Hematopoietic multipotent progenitor cell (in vitro differentiated cells): Measurements from ENCODE around the gene WSCD2. TPM values are rescaled to one million over a fixed set of nuclear protein-coding genes. Genes with fewer than 3 reads are reported as not detected.
"Not testable (repeated sequence)": the region's sequence is repeated elsewhere in the genome, so short reads cannot be mapped to it uniquely, and the experiment has no call there.

Source experiments
- DNase-seq, 3 donors: peaks; one replicate each; pipeline ENCODE4 v3.0.0-alpha.2; 2011 to 2015; ENCODE audit warnings: low read depth in 2 of 3, low spot score in 2 of 3
- total RNA-seq: library from RNA; depleted of rRNA; stranded (reverse); fragments of >200 nt; gene quantifications from one replicate; pipeline ENCODE4 v1.2.3, GENCODE V29; 2012

WSCD2 gene
- total RNA-seq, 1 donor, result 0.27 TPM

DNA sequence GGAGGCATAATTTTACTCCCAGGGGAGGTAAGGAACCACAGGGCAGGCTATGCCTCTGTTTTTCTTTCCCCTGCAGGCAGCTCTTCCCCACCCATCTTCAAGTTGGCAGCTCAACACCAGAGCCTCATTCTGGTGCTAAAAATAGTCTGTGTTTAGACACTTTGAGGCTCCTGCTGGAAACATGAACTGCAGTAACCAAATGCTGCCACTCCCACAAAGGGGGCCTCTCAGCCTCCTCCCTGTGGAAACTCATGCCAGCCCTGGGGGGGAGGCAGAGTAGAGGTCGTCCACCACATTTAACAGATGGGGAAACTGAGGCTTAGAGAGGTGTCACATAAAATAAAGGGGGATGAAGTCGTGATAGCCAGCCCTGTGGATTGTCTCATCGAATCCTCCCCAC is 61.4 kb downstream of the WSCD2 start:
- DNase-seq, result no peak

- no peak for DNase-seq
Observed at GRCh38 chr12:108191086-108191485, 62.0 kb downstream of the WSCD2 start.

DNA sequence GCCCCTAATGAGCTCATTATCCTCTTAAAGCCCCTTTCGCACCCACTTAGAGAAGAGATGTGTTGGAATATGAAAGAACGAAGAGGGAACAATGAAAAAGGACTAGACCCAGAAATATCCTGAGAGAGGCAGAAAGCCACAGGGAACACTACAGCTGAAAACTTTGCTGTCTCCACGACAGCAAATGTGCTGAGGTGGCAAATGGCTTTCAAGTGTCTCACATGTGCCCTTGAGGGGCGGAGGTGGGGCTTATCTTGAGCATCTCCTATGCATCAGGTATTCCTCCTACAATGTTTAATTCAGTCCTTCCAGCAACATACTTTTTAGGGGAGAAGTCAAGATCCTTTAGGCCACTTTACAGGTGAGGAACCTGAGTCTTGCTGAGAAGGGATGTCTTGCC is 62.9 kb downstream of the WSCD2 start:
- no peak for DNase-seq

- no peak for DNase-seq
Observed at GRCh38 chr12:108193493-108193892, 64.4 kb downstream of the WSCD2 start.

DNA sequence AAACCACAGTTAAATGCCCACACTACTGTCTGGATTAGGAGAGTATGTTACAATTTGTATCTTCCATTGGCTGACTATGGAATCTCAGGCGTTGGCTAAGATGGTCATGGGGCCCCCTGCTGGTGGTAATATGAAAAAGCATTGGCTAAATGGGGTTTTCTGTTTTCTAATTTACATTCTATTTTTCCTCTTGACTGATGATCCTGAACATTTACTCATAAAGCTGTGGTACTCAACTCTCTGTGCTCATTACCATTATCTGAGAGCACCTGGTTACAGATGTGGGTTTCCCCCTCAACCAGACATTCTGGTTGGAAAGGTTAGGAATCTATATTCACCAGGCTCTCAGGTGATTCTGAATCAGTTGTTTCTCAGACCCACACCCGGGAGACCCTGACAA is 64.8 kb downstream of the WSCD2 start:
- peak in 2 of 3 donors; percentile 27 to 58 for DNase-seq

- DNase-seq, result no peak
Observed at GRCh38 chr12:108194585-108194984, 65.5 kb downstream of the WSCD2 start.

- no peak for DNase-seq
Observed at GRCh38 chr12:108196319-108196718, 67.2 kb downstream of the WSCD2 start.

GRCh38 chr12:108196921-108197320 is 67.8 kb downstream of the WSCD2 start:
- no peak for DNase-seq

GRCh38 chr12:108198043-108198442 is 69.0 kb downstream of the WSCD2 start:
- no peak for DNase-seq

- no peak for DNase-seq
Observed at GRCh38 chr12:108199106-108199505, 70.0 kb downstream of the WSCD2 start.

DNA sequence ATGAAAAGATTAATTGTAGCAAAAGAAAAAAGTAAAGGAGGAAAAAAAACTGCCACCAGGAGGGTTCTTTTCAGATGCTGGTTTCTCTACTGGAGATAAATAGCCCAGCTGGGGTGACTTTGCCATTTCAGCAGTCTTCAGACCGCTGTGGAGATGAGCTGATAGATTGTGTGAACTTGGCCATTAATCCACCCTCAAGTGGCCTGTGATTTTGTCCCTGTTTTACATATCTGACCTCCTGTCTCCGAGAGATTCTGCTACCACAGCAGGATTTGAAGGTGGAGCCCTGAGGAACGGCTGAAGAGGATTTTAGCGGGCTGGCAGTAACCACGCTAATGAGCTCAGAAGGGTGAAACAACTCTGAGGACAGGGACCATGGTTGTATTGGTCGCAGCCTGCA is 72.7 kb downstream of the WSCD2 start:
- DNase-seq, result no peak

DNA sequence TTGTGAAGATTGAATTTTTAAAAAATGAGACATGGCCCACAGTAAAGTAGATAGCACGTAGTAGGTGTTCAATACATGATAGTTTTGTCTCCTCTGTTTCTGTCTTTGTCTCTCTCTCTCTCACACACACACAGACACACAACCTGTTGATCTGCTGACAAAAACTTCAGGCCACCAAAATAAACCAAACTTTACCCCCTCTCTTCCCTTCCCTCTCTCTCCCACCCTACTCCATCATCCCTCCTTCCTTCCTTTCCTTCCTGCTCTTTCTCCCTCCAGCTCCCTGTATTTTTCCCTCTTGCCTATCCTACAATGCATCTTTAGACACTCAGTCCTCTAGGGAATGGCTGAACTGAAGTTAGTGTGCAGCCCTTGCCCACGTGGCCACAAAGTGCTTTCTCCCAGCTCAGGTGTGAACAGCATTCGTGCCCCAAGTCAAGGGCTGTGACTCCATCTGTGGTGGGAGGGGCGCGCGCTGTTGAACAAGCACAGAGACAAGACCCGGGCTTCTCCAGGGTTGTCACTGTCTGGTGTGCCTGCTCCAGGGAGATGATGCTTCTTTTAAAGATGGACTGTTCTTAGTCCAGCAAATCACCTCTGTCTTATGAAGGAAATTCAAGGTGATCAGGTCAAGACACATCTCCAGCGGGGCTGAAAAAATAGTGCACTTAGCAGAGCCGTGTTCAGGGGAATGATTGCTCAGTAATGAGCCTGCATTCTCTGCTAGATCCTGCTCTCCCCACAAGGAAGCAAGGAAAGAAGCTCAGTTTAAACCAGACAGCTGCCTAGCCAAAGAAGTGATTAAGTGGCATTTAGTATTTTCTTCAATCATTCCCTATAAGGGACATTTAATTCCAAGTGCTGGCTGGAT is 75.3 kb downstream of the WSCD2 start:
- no peak for DNase-seq

DNA sequence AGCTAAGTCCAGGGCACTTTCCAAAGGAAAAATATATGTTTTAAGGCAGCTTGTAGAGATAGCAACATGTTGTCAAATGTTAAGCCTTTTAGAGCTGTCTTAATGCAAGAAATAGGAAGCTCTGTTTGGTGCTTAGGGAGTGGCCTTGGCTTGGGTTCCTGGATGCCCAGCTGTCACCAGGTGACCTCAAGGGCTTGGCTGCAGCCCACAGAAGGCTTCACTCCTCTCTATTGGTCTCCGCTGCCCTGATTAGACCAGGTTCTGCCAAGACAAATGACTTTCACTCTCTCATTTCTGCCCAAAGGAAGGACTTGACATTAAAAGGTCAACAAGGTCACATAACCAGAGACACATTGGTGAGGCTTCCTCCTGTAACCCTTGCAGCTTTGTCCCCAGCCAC is 76.8 kb downstream of the WSCD2 start:
- DNase-seq, result no peak

DNA sequence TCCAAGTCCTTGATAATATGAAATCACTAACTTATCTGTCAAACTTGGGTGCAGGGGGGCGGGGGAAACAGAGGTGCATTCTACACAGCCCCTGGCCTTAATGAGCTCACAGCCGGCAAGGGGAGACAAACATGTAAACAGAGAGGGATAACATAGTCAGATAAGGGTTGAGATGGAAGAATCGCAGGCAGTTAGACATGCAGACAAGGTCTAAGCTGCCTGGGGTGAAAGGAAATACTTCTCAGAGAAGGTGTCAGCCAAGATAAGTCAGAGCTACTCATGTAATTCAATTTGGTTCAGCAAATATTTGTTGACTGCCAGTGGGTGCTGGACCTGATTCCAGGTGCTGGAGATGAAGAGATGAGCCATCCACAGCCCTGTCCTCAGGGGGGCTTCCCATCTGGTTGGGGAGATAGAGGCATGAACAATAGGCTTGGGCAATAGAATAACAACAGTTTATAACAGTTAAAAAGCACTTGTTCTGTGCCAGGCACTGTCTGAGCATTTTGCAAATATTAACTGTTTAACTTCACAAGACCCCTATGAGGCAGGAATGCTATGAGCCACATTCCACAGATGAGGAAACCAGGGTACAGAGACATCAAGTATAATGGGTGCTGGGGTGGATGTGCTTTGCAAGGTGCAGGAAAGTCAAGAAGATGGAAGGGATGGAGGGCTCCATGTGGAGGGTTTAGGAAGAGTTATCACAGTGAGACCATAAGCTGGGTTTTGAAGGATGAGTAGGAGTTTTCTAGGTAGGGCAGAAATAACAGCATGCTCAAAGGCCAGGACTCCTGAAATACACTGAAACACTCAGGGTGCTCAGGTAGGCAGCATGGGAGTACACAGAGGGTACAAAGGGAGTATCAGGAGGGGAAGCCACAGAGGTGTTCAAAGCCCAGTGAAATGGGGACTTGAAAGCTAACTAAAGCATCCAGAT is 79.0 kb downstream of the WSCD2 start:
- DNase-seq, result no peak

DNA sequence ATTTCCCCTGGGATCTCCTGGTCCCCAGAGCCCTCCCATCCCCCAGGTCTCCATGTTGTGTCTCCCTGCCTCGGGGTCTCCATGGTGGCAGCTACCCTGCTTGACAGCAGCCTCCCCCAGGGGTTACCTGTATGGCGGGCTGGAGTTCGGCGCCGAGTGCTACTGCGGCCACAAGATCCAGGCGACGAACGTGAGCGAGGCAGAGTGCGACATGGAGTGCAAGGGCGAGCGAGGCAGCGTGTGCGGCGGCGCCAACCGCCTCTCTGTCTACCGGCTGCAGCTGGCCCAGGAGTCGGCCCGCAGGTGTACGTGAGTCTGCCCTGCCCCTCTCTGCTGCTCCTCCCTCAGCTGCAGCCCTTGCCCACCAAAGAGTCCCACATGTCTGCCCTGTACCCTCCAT is 80.9 kb downstream of the WSCD2 start:
- no peak for DNase-seq

GRCh38 chr12:108211157-108211556 is 82.1 kb downstream of the WSCD2 start:
- DNase-seq, result no peak

DNA sequence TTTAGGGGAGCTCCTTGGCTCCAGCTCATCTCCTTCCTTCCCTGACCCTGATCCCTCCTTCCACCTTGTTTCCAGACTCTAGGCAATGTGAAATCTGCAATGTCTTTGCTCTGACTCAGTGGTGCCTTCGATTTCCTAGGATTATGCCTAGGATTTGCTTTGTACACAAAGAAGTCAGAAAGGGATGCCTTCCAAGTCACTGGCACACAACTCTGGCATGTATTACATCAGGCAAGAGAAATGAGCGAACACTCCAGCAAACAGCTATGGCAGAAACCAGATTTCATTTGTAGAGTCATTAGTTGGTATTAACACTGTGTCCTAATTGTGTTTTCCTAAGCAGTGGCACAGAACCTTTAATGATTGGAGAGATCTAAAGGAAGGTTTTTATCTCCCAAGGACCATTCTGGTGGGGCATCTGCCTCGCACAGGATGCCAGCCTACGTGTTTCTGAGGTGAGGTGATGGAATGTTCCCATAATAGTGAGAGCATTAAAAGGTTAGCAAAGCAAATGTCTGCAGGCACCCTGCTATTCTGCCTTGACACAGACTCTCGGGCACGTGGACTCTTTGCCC is 84.9 kb downstream of the WSCD2 start:
- DNase-seq, result no peak

- peak in 2 of 3 donors; percentile 24 to 62 for DNase-seq
Observed at GRCh38 chr12:108214486-108214885, 85.4 kb downstream of the WSCD2 start.

DNA sequence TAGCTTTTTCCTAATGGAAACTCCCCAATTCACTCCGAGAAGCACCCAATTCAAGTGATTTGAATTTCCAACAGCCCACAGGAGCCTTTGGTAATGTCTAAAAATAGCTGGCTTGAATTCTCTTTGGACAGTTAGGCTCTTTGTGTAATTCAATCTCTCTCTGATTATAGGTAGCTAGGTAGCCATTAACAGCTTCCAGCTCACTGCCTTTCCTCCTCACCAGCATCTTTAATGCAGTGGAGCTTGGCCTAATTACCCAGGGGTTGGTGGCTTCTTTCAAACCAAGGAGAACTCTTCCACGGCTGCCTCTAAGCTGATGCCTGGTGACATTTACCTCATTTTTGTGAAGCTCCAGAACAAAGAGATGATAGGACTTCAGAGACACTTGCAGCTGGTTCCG is 86.4 kb downstream of the WSCD2 start:
- DNase-seq, result no peak

- DNase-seq, result no peak
Observed at GRCh38 chr12:108218921-108219320, 89.8 kb downstream of the WSCD2 start.

- DNase-seq, result not testable (repeated sequence)
Observed at GRCh38 chr12:108225101-108225500, 96.0 kb downstream of the WSCD2 start.
